A673 (cell line): ENCODE measurements around the gene ADD3.

Experiments used
- EZH2 ChIP-seq: fragments of 200-600 bp; sonication (generic); IDR thresholded peaks from 2 replicates; pipeline ENCODE4 v1.6.1; 2017; ENCODE audit warnings: borderline replicate concordance, low read depth, mild to moderate bottlenecking, mixed read lengths, antibody characterized with exemption, low read length; ENCODE audit not compliant: poor library complexity, severe bottlenecking
- TF ChIP-seq, protein P1 (sequence below): fragments of 300-800, 200-600 bp; sonication (generic); conservative IDR thresholded peaks from 2 replicates; pipeline ENCODE4 v1.5.1; 2017; ENCODE audit warnings: low read depth, mild to moderate bottlenecking, antibody characterized with exemption, low read length, moderate library complexity, mixed read lengths

DNA sequence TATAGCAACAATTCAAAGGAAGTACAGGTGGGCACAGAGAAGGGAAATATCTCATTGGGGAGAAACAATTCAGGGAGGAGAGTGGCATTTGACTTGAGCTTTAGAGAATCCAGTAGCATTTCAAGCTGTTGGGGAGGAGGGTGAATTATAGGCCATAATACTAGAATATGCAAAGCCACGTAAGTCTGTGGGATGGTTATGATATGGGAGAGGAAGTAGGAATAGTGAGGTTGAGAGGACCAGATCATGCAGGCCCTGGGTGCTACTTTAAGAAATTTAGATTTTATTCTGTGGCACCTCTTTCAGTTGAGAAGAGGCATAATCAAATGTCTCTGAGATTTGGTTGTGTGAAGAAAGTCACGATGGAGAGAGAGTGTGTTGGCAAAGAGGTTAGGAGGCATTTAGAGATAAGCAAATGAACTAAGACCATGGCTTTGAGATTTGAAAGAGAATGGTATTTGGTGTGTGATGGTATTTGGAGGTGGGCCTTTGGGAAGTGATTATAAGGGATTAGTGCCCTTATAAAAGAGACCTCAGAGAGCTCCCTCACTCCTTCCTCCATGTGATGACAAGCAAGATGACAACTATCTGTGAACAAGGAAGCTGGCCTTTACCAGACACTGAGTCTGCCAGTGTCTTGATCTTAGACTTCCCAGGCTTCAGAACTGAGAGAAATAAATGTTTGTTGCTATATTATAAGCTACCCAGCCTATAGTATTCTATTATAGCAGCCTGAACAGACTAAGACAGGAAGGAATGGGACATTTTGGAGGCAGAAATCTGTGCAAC is 15.1 kb downstream of the ADD3 start:
- TF ChIP-seq, protein P1, sequence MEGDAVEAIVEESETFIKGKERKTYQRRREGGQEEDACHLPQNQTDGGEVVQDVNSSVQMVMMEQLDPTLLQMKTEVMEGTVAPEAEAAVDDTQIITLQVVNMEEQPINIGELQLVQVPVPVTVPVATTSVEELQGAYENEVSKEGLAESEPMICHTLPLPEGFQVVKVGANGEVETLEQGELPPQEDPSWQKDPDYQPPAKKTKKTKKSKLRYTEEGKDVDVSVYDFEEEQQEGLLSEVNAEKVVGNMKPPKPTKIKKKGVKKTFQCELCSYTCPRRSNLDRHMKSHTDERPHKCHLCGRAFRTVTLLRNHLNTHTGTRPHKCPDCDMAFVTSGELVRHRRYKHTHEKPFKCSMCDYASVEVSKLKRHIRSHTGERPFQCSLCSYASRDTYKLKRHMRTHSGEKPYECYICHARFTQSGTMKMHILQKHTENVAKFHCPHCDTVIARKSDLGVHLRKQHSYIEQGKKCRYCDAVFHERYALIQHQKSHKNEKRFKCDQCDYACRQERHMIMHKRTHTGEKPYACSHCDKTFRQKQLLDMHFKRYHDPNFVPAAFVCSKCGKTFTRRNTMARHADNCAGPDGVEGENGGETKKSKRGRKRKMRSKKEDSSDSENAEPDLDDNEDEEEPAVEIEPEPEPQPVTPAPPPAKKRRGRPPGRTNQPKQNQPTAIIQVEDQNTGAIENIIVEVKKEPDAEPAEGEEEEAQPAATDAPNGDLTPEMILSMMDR: no peak
- TF ChIP-seq EZH2: no peak
